BLaER1 (cell line): ENCODE data around the gene FOXL1.
A peak's percentile ranks its signal among the peaks of the same experiment; 100 is the strongest.

ENCODE experiments used
- H3K27ac ChIP-seq: shearing (Covaris generic); formaldehyde crosslinking; 2 replicates; pipeline ENCODE4 v1.8.1; 2022
- H3K27me3 ChIP-seq: shearing (Covaris generic); formaldehyde crosslinking; 2 replicates; pipeline ENCODE4 v1.8.1; 2022
- H3K36me3 ChIP-seq: shearing (Covaris generic); formaldehyde crosslinking; 2 replicates; pipeline ENCODE4 v1.8.1; 2022
- H3K4me1 ChIP-seq: shearing (Covaris generic); formaldehyde crosslinking; 2 replicates; pipeline ENCODE4 v1.8.1; 2022
- H3K4me2 ChIP-seq: shearing (Covaris generic); formaldehyde crosslinking; 2 replicates; pipeline ENCODE4 v1.8.1; 2022
- H3K4me3 ChIP-seq: shearing (Covaris generic); formaldehyde crosslinking; 2 replicates; pipeline ENCODE4 v1.8.1; 2022
- H3K9ac ChIP-seq: shearing (Covaris generic); formaldehyde crosslinking; 2 replicates; pipeline ENCODE4 v1.8.1; 2022
- H3K9me3 ChIP-seq: shearing (Covaris generic); formaldehyde crosslinking; 2 replicates; pipeline ENCODE4 v1.8.1; 2022
- H4K20me1 ChIP-seq: shearing (Covaris generic); formaldehyde crosslinking; 2 replicates; pipeline ENCODE4 v1.8.1; 2022
- Cebpa-rat ChIP-seq: shearing (Covaris generic); IDR thresholded peaks from 2 replicates; pipeline ENCODE4 v1.8.1; 2022

Gene FOXL1

GRCh38 chr16:86547286-86547685 lies 31.1 kb upstream of the FOXL1 start:
- Histone ChIP-seq H4K20me1 (0 out of 2 replicates have a peak, but pooled peaks cover 16% of the 10 kb centered on the region), H3K9ac (no peak overlapping the region), H3K4me3 (no peak overlapping the region), H3K9me3 (no peaks in the 10 kb centered on the region), H3K4me1 (peaks cover 21% of the 10 kb centered on the region), H3K4me2 (no peak overlapping the region), H3K36me3 (peaks cover 81% of the 10 kb centered on the region), H3K27ac (no peak overlapping the region), H3K27me3 (no peaks in the 10 kb centered on the region)
- no peak for TF ChIP-seq Cebpa-rat

- Histone ChIP-seq H4K20me1 (0 out of 2 replicates have a peak, but pooled peaks cover 8% of the 10 kb centered on the region), H3K4me3 (no peak overlapping the region), H3K27me3 (no peaks in the 10 kb centered on the region), H3K4me2 (no peak overlapping the region), H3K27ac (no peak overlapping the region), H3K9ac (no peak overlapping the region), H3K9me3 (no peaks in the 10 kb centered on the region), H3K4me1 (peaks cover 11% of the 10 kb centered on the region), H3K36me3 (peaks cover 94% of the 10 kb centered on the region)
- no peak for TF ChIP-seq Cebpa-rat
Observed at GRCh38 chr16:86549076-86549892, 29.1 kb upstream of the FOXL1 start.

GRCh38 chr16:86549893-86550190 lies 28.5 kb upstream of the FOXL1 start:
- no peak overlapping the region for H3K27ac ChIP-seq
- no peak overlapping the region for H3K4me3 ChIP-seq
- H3K9ac ChIP-seq = no peak overlapping the region
- TF ChIP-seq Cebpa-rat = no peak
- no peaks in the 10 kb centered on the region for H3K9me3 ChIP-seq
- H4K20me1 ChIP-seq = 0 out of 2 replicates have a peak, but pooled peaks cover 8% of the 10 kb centered on the region
- no peaks in the 10 kb centered on the region for H3K27me3 ChIP-seq
- H3K36me3 ChIP-seq = peaks cover 91% of the 10 kb centered on the region
- no peak overlapping the region for H3K4me2 ChIP-seq
- peaks cover 13% of the 10 kb centered on the region for H3K4me1 ChIP-seq

GRCh38 chr16:86550281-86550680 lies 28.1 kb upstream of the FOXL1 start:
- peaks cover 13% of the 10 kb centered on the region for H3K4me1 ChIP-seq
- H4K20me1 ChIP-seq = 0 out of 2 replicates have a peak, but pooled peaks cover 8% of the 10 kb centered on the region
- no peak for TF ChIP-seq Cebpa-rat
- no peaks in the 10 kb centered on the region for H3K27me3 ChIP-seq
- no peak overlapping the region for H3K4me2 ChIP-seq
- H3K4me3 ChIP-seq = no peak overlapping the region
- H3K36me3 ChIP-seq = peaks cover 87% of the 10 kb centered on the region
- no peak overlapping the region for H3K9ac ChIP-seq
- no peaks in the 10 kb centered on the region for H3K9me3 ChIP-seq
- H3K27ac ChIP-seq = no peak overlapping the region

- Histone ChIP-seq H3K4me1 (peaks cover 19% of the 10 kb centered on the region), H3K4me2 (no peak overlapping the region), H3K9ac (no peak overlapping the region), H3K27me3 (no peaks in the 10 kb centered on the region), H3K4me3 (no peak overlapping the region), H4K20me1 (0 out of 2 replicates have a peak, but pooled peaks cover 8% of the 10 kb centered on the region), H3K9me3 (no peaks in the 10 kb centered on the region), H3K27ac (no peak overlapping the region), H3K36me3 (peaks cover 56% of the 10 kb centered on the region)
- TF ChIP-seq Cebpa-rat = no peak
Observed at GRCh38 chr16:86553356-86553755, 25.0 kb upstream of the FOXL1 start.

- TF ChIP-seq Cebpa-rat = no peak
- Histone ChIP-seq H3K27me3 (no peaks in the 10 kb centered on the region), H4K20me1 (0 out of 2 replicates have a peak, but pooled peaks cover 8% of the 10 kb centered on the region), H3K27ac (peak overlapping the region; percentile 88), H3K4me2 (peak overlapping the region; percentile 87), H3K36me3 (peaks cover 44% of the 10 kb centered on the region), H3K9me3 (no peaks in the 10 kb centered on the region), H3K4me1 (peaks cover 19% of the 10 kb centered on the region), H3K4me3 (peak overlapping the region; percentile 89), H3K9ac (peak overlapping the region; percentile 89)
Observed at GRCh38 chr16:86554599-86554916, 23.8 kb upstream of the FOXL1 start.

GRCh38 chr16:86554917-86555703 lies 23.2 kb upstream of the FOXL1 start, which contains the start of gene MTHFSD:
TSS of gene MTHFSD (minus strand) at chr16:86555235. CDS start at chr16:86555184, 51 bp downstream.
- no peaks in the 10 kb centered on the region for H3K9me3 ChIP-seq
- peak within 1 kb of the TSS; percentile 87 for H3K4me2 ChIP-seq
- H3K27me3 ChIP-seq = no peaks in the 10 kb centered on the region
- TF ChIP-seq Cebpa-rat = no peak
- H3K4me3 ChIP-seq = peak within 1 kb of the TSS; percentile 89
- peak within 1 kb of the TSS; percentile 89 for H3K9ac ChIP-seq
- H3K4me1 ChIP-seq = peaks cover 19% of the 10 kb centered on the region
- peak within 1 kb of the TSS; percentile 88 for H3K27ac ChIP-seq
- peaks cover 39% of the 10 kb centered on the region for H3K36me3 ChIP-seq
- H4K20me1 ChIP-seq = 0 out of 2 replicates have a peak, but pooled peaks cover 8% of the 10 kb centered on the region

GRCh38 chr16:86555704-86556075 lies 22.7 kb upstream of the FOXL1 start:
- Histone ChIP-seq H3K4me2 (peak overlapping the region; percentile 87), H3K27ac (peak overlapping the region; percentile 88), H3K9me3 (no peaks in the 10 kb centered on the region), H3K27me3 (no peaks in the 10 kb centered on the region), H4K20me1 (0 out of 2 replicates have a peak, but pooled peaks cover 2% of the 10 kb centered on the region), H3K9ac (peak overlapping the region; percentile 89), H3K4me1 (peaks cover 19% of the 10 kb centered on the region), H3K36me3 (peaks cover 33% of the 10 kb centered on the region), H3K4me3 (peak overlapping the region; percentile 89)
- no peak for TF ChIP-seq Cebpa-rat

- no peak overlapping the region for H3K27ac ChIP-seq
- H4K20me1 ChIP-seq = no peaks in the 10 kb centered on the region
- H3K4me3 ChIP-seq = no peak overlapping the region
- no peaks in the 10 kb centered on the region for H3K27me3 ChIP-seq
- H3K9ac ChIP-seq = no peak overlapping the region
- no peak overlapping the region for H3K4me2 ChIP-seq
- peaks cover 24% of the 10 kb centered on the region for H3K36me3 ChIP-seq
- peaks cover 19% of the 10 kb centered on the region for H3K4me1 ChIP-seq
- H3K9me3 ChIP-seq = no peaks in the 10 kb centered on the region
- TF ChIP-seq Cebpa-rat = no peak
Observed at GRCh38 chr16:86556576-86556975, 21.8 kb upstream of the FOXL1 start.

GRCh38 chr16:86557587-86557986 lies 20.8 kb upstream of the FOXL1 start:
- Histone ChIP-seq H4K20me1 (no peaks in the 10 kb centered on the region), H3K36me3 (peaks cover 14% of the 10 kb centered on the region), H3K9me3 (no peaks in the 10 kb centered on the region), H3K4me3 (no peak overlapping the region), H3K9ac (no peak overlapping the region), H3K4me2 (no peak overlapping the region), H3K27ac (no peak overlapping the region), H3K27me3 (no peaks in the 10 kb centered on the region), H3K4me1 (peaks cover 19% of the 10 kb centered on the region)
- TF ChIP-seq Cebpa-rat = no peak
